ENCODE data around the gene WDR11.

The WDR11 gene, protein sequence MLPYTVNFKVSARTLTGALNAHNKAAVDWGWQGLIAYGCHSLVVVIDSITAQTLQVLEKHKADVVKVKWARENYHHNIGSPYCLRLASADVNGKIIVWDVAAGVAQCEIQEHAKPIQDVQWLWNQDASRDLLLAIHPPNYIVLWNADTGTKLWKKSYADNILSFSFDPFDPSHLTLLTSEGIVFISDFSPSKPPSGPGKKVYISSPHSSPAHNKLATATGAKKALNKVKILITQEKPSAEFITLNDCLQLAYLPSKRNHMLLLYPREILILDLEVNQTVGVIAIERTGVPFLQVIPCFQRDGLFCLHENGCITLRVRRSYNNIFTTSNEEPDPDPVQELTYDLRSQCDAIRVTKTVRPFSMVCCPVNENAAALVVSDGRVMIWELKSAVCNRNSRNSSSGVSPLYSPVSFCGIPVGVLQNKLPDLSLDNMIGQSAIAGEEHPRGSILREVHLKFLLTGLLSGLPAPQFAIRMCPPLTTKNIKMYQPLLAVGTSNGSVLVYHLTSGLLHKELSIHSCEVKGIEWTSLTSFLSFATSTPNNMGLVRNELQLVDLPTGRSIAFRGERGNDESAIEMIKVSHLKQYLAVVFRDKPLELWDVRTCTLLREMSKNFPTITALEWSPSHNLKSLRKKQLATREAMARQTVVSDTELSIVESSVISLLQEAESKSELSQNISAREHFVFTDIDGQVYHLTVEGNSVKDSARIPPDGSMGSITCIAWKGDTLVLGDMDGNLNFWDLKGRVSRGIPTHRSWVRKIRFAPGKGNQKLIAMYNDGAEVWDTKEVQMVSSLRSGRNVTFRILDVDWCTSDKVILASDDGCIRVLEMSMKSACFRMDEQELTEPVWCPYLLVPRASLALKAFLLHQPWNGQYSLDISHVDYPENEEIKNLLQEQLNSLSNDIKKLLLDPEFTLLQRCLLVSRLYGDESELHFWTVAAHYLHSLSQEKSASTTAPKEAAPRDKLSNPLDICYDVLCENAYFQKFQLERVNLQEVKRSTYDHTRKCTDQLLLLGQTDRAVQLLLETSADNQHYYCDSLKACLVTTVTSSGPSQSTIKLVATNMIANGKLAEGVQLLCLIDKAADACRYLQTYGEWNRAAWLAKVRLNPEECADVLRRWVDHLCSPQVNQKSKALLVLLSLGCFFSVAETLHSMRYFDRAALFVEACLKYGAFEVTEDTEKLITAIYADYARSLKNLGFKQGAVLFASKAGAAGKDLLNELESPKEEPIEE

DNA sequence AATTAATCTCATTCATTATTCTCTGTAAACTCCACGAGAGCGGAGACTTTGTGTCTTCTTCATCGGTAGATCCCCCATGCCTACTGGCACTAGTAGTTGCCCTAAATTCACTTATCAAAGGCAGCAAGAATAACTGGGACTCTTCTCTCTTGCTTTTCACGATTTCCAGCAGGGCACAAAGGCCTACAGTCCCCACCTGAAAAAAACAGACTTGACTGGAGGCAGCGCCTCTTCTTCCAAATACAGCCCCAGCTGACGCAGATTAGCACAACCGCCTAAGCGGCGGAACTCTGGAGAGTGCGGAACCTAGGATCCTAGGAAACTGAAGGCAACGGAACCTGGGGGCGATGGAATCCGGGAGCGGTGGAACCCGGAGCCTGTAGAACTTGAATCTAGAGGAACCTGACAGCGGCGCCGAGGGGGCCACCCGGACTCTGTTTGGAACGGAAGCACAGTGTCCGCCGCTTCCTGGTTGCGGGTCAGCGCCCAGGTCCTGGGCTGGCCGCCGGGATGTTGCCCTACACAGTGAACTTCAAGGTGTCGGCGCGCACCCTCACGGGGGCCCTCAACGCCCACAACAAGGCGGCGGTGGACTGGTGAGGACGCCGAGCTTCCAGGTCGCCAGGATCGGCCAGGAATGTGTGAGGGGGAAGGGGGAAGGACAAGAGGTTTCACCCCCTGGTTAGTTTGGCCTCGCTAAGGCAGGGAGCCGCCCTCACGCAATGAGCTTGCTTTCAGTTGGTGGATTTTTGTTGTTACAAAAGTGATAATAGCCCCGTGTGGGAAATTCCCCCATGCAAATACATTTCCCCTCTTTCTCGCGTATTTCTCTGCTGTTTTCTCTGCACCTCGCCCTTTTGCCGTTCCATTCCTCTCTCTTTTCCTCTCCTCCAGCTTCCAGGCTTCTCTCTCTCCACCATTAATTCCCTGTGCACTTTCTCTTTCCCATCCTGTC, at the start of gene WDR11:
Gene WDR11 (plus strand): TSS at position 452 of the 955 bp plus-strand sequence. CDS start 59 bp downstream, at position 511.
- peak; percentile 77 for DNase-seq

DNA sequence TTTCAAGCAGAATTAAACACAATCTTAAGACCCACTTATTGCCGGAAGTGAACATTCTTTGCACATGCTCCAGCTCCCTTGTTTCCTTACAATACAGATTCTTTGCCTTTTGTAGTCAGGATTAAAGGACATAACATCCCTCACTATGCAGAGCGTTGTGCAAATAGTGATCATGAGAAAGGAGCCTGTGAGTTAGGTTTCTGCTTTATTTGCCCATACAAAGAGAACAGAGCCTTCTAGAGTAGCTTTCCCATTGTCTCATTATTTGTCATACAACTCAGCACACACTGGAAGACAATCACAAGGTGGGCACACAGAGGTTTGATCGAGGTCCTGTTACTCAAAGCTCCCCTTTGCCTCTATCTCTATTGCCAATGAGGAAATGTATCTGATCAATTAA, 48.2 kb upstream of the WDR11 start:
- DNase-seq, result no peak

DNA sequence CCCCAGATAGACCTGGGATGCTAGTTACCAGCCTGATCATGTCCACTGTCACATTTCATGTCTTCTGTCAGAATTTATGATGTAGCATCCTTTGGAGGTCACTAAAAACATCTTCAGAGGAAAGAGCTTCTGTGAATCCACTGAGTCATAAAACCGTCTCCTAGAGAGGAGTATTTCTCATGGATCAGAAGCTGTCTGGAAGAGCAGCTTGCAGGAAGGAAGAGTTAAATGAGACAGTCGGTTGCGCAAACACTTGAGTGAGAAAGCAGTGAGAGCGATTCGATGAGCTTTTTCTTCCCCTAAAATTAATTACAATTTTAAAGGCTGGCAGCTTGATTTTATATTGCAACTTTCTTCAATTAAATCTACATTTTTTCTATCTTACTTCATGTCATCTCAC, 47.2 kb upstream of the WDR11 start:
- no peak for DNase-seq

DNA sequence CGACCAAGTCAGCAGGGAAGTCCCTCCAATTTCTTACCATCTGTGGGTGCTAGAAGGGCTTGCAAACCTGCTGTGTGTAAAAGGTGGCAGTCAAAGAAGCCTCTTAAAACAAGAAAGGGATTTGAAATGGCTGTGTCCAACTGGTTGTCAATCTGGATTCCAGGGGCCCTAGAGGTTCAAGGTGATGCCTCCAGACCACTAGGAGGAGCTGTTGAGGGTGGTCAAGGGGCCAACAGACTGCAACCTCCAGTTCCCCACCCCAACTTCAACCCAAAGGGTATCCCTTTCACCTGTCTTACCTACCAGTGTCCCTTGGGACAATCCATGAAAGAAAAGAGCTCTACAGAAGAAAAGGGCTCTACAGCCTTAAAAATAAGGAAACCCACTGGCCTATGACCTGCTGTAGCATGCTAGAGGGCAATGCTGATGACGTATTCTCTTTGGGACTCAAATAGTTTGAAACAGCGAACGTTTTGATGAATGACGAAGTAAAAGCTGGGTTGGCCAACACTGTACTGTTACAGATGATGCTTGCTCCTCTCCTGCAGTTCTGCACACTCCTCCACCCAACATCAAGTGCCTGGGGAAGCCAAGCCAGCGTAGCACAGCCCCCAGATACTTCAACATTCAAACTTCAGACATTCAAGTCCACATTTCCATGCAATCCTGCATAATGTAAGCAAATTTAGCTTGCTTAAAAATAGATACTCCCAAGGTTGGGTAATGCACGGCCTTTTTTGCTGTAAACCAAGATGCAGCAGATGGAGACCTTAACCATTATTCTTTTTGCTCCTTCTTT, 45.9 kb upstream of the WDR11 start:
- no peak for DNase-seq

DNA sequence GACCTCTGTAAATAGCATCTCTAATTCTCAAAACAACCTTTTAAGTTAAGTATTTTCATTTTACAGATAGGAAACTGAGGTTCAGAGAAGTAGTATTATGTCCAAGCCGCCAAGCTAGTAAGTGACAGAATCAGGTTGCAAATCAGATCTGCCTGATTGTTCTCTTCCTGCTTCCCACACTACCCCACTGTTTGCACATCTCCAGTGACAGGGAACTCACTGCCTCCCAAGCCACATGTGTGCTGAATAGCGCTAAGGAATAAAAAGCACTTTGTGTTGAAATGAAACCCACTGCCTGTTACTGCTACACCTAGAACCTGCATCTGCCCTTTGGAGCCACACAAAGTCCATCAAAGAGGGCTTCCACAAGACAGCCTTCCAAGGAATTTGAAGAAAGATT, 45.1 kb upstream of the WDR11 start:
- DNase-seq, result no peak

DNA sequence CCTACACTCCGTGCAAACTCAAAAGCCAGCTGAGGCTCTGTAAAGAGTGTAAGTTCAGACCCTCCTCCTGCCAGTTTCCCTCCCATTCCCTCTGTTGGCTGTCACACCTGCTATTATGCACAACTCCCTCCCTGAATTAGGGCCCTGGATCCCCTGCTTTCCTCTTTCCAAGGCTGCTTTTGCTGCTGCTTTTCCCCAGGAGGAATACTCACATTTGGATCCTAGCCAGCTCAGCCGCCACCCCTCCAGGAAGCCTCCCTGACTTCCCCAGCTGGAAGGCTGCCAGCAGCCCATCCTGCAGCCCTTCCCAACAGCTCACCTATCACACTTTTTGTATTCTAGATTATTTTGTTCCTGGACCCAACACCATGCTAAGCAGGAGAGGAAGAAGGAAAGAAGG, 40.9 kb upstream of the WDR11 start:
- no peak for DNase-seq

DNA sequence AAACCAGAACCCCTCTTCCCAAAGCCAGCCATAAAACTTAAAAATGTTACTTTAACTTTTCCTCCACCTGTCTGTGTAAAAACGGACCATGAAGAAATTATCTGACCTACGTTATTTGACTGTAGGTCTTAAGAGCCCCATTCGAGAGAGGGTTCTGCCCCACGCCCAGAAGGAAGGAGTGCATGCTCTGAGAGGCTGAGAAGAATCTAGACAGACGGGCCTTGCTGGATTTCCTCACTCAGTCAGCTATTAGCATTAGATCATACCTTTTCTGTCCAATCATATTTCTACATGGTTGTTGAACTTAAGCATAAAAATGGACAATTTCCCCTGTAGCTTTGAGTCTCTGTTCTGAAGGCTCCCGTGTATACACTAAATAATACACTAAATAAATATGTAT, 38.1 kb upstream of the WDR11 start:
- DNase-seq, result no peak

DNA sequence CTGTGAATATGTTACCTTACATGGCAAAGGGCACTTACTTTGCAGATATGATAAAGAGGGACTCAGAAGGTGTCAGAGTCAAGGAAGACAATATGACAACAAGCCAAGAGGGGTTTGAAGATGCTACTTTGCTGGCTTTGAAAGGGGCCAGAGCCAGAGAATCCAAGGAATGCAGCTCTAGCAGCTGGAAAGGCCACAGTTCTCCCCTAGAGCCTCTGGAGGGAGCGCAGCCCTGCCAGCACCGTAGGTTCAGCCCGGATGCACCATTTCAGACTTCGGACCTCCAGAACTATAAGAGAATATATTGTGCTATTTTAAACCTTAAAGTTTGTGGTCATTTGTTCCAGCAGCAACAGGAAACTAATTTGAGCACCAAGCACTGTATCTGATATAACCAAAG, 32.9 kb upstream of the WDR11 start:
- no peak for DNase-seq

DNA sequence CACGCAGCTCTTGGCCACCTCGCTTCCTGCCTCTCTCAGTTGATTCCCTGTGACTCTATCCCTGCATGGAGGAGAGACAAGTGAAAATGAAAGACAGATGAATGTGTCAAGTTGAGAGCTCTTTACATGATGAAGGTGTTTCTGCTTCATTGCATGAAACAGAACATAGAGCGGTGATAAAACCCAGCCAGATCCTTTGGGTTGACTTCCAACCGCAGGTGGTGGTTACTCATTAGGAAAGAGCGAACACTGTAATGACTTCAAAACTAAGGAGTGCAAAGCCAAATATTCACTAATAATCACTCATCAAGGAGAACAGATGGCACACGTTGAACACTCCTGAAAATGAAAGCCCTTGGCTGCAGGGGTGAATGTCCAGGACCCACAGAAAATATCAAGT, 31.8 kb upstream of the WDR11 start:
- no peak for DNase-seq

DNA sequence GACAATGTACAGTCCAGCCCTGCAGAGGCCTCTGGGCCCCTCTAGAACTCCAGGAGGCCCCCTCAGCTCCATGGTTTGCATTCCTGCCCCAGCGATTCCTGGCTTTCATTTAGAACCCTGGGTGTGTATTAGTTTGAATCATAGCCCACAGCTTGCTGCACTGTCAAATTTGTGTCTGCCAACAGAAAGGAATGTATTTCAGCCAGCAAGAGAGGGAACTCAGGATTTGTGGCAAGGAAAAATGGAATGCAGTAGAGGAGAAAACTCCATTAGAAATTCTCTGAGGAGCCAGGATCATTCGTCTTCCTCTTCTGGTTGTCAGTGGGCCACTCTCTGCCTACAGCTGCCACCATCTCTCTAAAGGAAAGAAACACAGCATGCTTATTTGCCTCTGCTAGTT, 27.9 kb upstream of the WDR11 start:
- no peak for DNase-seq

DNA sequence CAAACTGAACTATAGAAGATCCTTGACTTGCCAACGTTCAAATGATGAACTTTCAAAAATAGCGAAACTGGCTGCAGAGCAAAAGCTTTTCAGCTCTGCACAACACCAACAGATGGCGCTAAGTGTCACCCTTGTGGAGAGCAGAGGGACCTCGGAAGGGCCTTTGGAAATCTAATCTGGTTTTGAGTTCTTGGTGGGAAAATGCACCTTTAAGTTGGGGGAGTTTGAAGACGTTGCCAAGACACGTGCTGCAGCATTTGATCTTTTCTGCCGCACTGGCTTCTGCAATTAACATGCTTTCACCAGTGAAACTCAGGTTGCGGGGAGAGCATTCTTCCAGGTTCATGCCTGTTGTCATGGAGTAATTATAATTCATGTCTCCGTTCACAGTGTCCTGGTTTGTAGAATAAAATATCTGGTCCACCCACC, 26.3 kb upstream of the WDR11 start:
- DNase-seq, result peak; percentile 4

DNA sequence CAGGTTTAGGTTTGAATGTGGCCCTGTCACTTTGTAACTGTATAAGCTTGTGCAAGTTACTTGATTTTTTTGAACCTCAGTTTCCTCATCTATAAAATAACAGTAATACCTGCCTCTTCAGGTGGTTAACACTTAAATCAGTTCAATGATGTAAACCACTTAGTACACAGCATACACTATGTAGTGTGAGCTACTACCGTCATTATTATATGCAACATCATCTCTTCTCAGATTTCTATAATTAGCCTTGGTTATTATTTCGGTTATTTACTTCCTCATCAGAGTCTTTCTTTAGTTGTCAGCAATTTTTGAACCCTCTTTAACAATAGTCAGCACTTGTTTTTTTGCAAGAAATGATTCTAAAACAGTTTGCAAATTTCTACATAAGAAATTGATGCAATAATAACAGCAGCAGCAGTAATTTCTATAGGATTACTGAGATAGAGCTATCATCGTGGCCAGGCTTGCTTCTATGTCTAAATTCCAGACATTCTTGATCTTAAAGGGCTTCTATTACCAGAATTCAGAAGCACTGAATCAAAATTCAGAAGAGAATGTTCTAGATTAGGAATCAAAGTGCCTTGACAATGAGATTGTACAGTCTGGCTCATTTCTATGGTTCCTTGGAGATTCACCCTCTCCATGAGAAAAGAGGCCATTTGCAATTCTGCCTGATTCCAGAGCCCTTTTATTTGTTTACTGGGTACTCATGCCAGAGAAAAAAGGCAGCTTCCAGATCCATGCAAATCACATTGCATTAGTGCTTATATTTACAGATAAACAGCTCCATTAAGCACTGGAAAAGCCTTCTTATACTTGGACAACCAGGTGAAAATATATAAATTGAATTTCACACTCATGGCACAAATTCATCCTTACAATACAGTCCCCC, 25.0 kb upstream of the WDR11 start:
- DNase-seq, result no peak

DNA sequence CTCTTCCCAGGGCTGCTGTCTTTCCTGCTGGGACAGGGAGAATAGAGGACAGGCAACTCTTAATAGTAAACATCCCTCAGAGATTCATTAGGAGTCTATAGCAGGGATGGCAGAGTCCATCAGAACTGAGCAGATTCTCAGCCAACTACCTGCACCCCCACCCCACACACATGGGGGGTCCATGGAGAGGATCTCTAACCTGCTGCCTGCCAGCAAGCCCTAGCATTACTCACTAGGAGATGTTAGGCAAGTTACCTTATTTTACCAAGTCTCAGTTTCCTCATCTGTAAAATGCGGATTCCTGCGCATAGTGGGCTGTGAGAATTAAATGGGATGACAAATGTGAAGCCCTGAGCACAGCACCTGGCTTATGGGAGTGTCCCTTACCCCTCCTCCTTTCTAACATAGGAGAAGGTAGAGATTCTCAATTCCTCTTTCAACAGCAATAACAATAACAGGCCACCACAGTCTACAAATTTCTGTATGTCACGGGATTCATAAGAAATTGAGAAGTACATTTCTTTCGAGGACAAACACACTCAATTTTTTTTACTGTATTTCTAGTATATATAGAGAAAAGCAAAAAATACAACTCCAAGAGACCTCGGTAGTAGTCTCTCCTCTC, 23.8 kb upstream of the WDR11 start:
- no peak for DNase-seq

DNA sequence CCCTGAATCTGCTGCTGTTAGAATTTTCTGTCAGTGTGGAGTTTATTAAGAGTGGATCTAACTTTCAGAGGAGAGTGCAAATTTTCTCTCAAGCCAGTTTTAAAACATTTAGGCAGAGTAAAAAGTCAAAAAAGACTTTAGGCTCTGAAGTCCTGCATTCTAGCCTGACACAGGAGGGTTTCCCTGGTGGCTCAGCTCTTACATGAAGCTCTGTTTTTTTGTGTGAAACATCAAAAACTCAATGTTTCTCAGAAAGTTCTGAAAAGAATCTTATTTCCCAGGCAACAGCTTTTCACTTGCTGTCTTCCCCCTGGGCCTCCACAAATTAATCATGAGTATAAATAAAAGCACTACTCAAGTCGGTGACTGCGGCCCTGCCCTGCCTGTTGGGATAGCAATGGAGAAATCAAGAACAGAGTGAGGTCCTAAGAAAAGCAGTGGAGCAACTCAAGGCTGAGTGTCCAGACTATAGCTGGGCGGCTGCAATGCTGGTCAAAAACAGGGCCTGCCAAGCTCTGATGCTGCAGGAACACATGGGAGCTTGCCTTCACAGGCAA, 22.3 kb upstream of the WDR11 start:
- no peak for DNase-seq

DNA sequence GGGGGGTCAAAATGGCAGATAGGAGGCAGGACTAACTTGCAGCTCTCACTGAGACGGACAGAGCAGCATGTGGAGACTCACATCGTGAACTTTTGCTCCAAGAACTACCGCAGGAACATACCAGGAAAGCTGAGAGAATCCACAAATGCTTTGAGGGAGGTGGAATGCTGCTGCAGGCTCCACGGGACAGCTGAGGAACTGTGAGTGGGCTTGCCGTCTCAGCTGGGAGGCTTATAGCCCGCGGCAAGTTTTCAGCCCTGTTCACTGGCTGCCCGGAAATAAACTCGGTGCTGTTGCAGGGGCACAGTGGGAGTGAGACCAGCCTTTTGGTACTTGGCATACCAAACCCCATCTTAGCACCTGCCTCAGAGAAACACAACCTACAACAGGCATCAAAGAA, 19.1 kb upstream of the WDR11 start:
- DNase-seq, result no peak

DNA sequence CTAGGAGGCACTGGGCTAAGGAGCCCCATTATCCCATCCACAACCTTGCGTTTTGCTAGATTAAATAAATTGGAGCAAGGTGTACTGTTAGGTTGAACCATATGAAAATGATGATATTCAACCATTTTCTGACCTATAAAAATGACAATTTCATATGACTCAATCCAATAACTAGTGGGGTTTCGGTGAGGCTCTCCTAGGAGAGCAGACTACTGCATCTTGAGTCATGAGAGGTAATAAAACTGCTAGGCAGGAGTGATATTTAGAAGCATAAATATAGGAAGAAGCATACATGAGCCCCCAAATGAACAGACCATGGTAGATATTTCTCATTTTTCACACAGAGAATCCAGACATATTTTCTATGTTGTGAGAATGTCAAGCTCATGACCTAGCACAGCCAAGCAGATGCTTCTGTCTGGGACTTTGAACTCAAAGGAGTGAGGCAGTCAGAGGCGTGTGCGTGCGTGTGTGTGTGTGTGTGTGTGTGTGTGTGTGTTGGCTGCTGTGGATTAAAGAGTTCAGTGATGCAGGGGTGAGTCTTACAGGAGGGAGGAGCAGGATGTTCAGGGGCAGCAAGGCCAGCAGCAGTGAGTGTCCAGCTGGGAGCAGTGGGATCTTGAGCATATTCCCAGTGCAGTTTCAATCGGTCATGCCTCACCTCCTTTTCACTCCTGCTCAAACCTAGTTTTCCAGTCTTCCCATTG, 17.8 kb upstream of the WDR11 start:
- no peak for DNase-seq

DNA sequence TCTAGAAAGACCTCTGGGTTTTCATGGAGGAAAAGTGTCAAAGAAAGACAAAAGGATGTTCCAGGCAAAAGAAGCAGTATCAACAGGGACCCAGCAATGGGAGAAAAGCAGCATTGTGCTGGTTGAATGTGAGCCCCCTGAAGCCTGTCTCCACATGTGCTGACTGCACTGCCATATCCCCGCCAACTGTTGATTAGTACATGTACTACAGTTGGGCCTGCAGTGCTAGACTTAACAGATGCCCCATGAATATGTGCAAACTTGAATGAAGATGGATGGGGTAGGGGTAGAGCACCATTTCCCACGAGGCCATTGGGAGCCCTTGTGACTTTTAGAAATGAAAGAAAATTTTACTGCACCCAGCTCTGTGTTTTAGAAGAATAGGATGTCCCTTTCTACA, 15.6 kb upstream of the WDR11 start:
- DNase-seq, result no peak

DNA sequence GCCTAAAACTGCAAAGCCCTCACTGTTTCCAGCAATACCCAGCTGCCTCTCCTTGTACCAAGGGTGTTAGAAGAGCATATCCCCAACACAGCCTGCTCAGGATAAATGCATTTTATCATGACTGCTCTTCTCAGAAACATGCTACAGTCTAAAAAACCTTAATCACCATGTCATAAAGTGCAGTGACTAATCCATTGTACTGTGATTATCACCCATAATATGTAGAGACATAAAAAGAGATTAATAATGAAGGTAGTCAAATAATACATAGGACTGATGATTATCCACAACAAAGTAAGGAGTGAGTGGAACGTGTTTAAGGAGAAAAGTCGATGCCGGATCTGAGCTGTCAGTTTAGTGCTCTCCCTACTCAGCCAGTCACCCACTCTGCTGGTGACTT, 12.2 kb upstream of the WDR11 start:
- DNase-seq, result no peak
